Heart left ventricle (tissue), 16 donors: Measurements from ENCODE around the gene CDH23. TPM values are rescaled to one million over a fixed set of nuclear protein-coding genes. Genes with fewer than 3 reads are reported as not detected.

ENCODE experiments used
- ATAC-seq, 4 donors: fragments of 200-7000 bp; cut with Tn5 transposase; one replicate each; pipeline ENCODE4 v1.9.1; 2020 to 2022; ENCODE audit warnings: moderate library complexity in 4 of 4, mild to moderate bottlenecking in 3 of 4, moderate number of reproducible peaks in 1 of 4
- DNase-seq, 5 donors: peaks; one replicate each; pipeline ENCODE4 v3.0.0-alpha.2; 2020
- H3K27ac ChIP-seq, 12 donors: fragments of 200-600 bp; sonication (generic) in 4 of 12; one replicate each; pipeline versions ENCODE4 v1.5.0 to v1.8.0; 2016 to 2022; ENCODE audit warnings: mild to moderate bottlenecking in 2 of 12
- H3K27me3 ChIP-seq, 9 donors: fragments of 200-600 bp; sonication (generic) in 2 of 9; one replicate each; pipeline versions ENCODE4 v1.5.1 to v1.8.0; 2016 to 2022; ENCODE audit warnings: mild to moderate bottlenecking in 3 of 9
- H3K36me3 ChIP-seq, 9 donors: fragments of 200-600 bp; sonication (generic) in 2 of 9; one replicate each; pipeline versions ENCODE4 v1.5.0 to v1.8.0; 2018 to 2022; ENCODE audit warnings: mild to moderate bottlenecking in 2 of 9
- H3K4me1 ChIP-seq, 12 donors: fragments of 200-600 bp; sonication (generic) in 4 of 12; one replicate each; pipeline versions ENCODE4 v1.5.0 to v1.8.0; 2016 to 2022; ENCODE audit warnings: mild to moderate bottlenecking in 3 of 12
- H3K4me3 ChIP-seq, 12 donors: fragments of 200-600 bp; sonication (generic) in 4 of 12; one replicate each; pipeline versions ENCODE4 v1.5.0 to v1.8.0; 2017 to 2022; ENCODE audit warnings: mild to moderate bottlenecking in 9 of 12, moderate library complexity in 4 of 12
- H3K9me3 ChIP-seq, 12 donors: fragments of 200-600 bp; sonication (generic) in 4 of 12; one replicate each; pipeline versions ENCODE4 v1.5.0 to v1.8.0; 2016 to 2022; ENCODE audit warnings: mild to moderate bottlenecking in 1 of 12
- CTCF ChIP-seq, 12 donors: fragments of 200-600 bp; sonication (generic) in 4 of 12; IDR thresholded peaks; one replicate each; pipeline versions ENCODE4 v1.5.0 to v1.8.0; 2018 to 2022; ENCODE audit warnings: antibody characterized with exemption in 12 of 12, mild to moderate bottlenecking in 5 of 12
- POLR2A ChIP-seq, 2 donors: fragments of 450-650 bp; IDR thresholded peaks; one replicate each; pipeline ENCODE4 v1.6.1; 2017; ENCODE audit warnings: antibody characterized with exemption in 2 of 2, mild to moderate bottlenecking in 2 of 2, moderate library complexity in 2 of 2
- WGBS, 4 donors: extraction: QIAGEN DNeasy Blood & Tissue Kit in 2 of 4; methylation state at CpG; one replicate each; pipeline versions ENCODE4 v1.1.5 to v1.1.7; 2013 to 2018; 5-methylcytosine and 5-hydroxymethylcytosine counted together
- intact Hi-C, 10 donors: fragments of 100-400 bp; cut with DNase I; formaldehyde crosslinking; loops; one replicate each; pipeline versions ENCODE4 v1.11.1 to v1.14.2; 2022
- polyA plus RNA-seq, 2 donors: library from polyadenylated mRNA; stranded (reverse); fragments of 200-250 nt; gene quantifications; one replicate each; pipeline ENCODE4 v1.2.3, GENCODE V29; 2013
- total RNA-seq, 9 donors: library from RNA; depleted of rRNA in 2 of 9; stranded (reverse); fragments of >200 nt in 2 of 9; fragmentation: NEBNext Ultra II Directional in 3 of 9; extraction: Animal tissue kit (Norgen Biotek cat#: 25700) in 3 of 9; gene quantifications; one replicate each; pipeline versions ENCODE4 v1.1.0 to v1.2.4, GENCODE V29; 2016 to 2023
- donor health status: ischemic (EF 13 %, LVEDD 7.1; RV severe dilation, severe dysfunction).
- donor health status: healthy with polysubstance abuse.
- donor health status: DM: no; HTN: yes; CAD: no.
- donor health status: DM: no; HTN: no; CAD: no.
- donor health status: ischemic (EF 25% LVEDD 6.9; RV normal size, moderate dysfunction).
- donor health status: ischemic (EF 25% LVEDD 5.7; RV mildly dilated, moderate dysfunction).
- donor health status: healthy.
- donor health status: DM: yes; HTN: yes; CAD: no.
- donor health status: ischemic (EF 35%, LVEDD 5.7; RV mildly dilated, moderate dysfunction).
- donor health status: nonischemic (EF 11% LVEDD 7.7; RV severe dilation, severe dysfunction).
- donor health status: DM: yes; HTN: yes; CAD: no.
- donor health status: PGD.
- donor health status: ischemic (EF 29% LVEDD 5.4; RV normal size, mild dysfunction).
- donor health status: nonischemic (EF 23%, LVEDD 6.1; RV moderate dilation, normal function).

CDH23 gene
- total and polyA plus RNA-seq, 11 donors: 1.2 to 8.6 (median 3.9) TPM

- Histone ChIP-seq H3K36me3 (no peaks in the 10 kb centered on the region), H3K9me3 (peaks cover 0 to 4% (median 0%) of the 10 kb centered on the region in 12 donors), H3K27me3 (no peaks in the 10 kb centered on the region), H3K4me3 (no peak overlapping the region), H3K27ac (no peak overlapping the region), H3K4me1 (no peaks in the 10 kb centered on the region)
- TF ChIP-seq CTCF (IDR thresholded peaks at IDR 0.05): no peak
- TF ChIP-seq POLR2A (IDR thresholded peaks at IDR 0.05): no peak
- ATAC-seq: no peak
- intact Hi-C loops: loop anchor here in 2 of 10 donors (5.0 kb wide), 2 partner anchors 37 to 47 kb away; no protein-coding TSS in a partner anchor
- DNase-seq: no peak
- 86 to 92% (median 88%) methylated on average over 4 of the region's 4 CpGs for WGBS, 4 donors
These were observed 263.6 kb downstream of the CDH23 start for GRCh38 chr10:71660313-71660712.

GRCh38 chr10:71661060-71661622 is 264.4 kb downstream of the CDH23 start:
- Histone ChIP-seq H3K27ac (no peak overlapping the region), H3K27me3 (no peaks in the 10 kb centered on the region), H3K36me3 (no peaks in the 10 kb centered on the region), H3K9me3 (peaks cover 0 to 4% (median 0%) of the 10 kb centered on the region in 12 donors), H3K4me3 (no peak overlapping the region), H3K4me1 (no peaks in the 10 kb centered on the region)
- no peak for DNase-seq
- 69 to 83% (median 78%) methylated on average over 10 to 11 of the region's 11 CpGs for WGBS, 4 donors
- ATAC-seq: no peak
- intact Hi-C loops: loop anchor here in 2 of 10 donors (5.0 kb wide), 2 partner anchors 36 to 46 kb away; no protein-coding TSS in a partner anchor
- TF ChIP-seq POLR2A (IDR thresholded peaks at IDR 0.05) (no peak), CTCF (IDR thresholded peaks at IDR 0.05) (no peak)

GRCh38 chr10:71661779-71662336 is 265.1 kb downstream of the CDH23 start:
- TF ChIP-seq POLR2A (IDR thresholded peaks at IDR 0.05) (no peak), CTCF (IDR thresholded peaks at IDR 0.05) (no peak)
- WGBS, 4 donors: 82 to 87% (median 86%) methylated on average over 14 to 28 of the region's 28 CpGs
- no peak overlapping the region for H3K27ac ChIP-seq
- no peak overlapping the region for H3K4me3 ChIP-seq
- intact Hi-C loops: loop anchor here in 2 of 10 donors (5.0 kb wide), 2 partner anchors 35 to 45 kb away; no protein-coding TSS in a partner anchor
- H3K36me3 ChIP-seq: no peaks in the 10 kb centered on the region
- DNase-seq (no peak), ATAC-seq (no peak)
- peaks cover 0 to 4% (median 0%) of the 10 kb centered on the region in 12 donors for H3K9me3 ChIP-seq
- H3K4me1 ChIP-seq: no peaks in the 10 kb centered on the region
- H3K27me3 ChIP-seq: no peaks in the 10 kb centered on the region

GRCh38 chr10:71663311-71663710 is 266.6 kb downstream of the CDH23 start:
- no peaks in the 10 kb centered on the region for H3K27me3 ChIP-seq
- TF ChIP-seq POLR2A (IDR thresholded peaks at IDR 0.05) (no peak), CTCF (IDR thresholded peaks at IDR 0.05) (no peak)
- no peaks in the 10 kb centered on the region for H3K36me3 ChIP-seq
- no peak overlapping the region for H3K27ac ChIP-seq
- WGBS, 4 donors: 78 to 91% (median 86%) methylated on average over 7 of the region's 7 CpGs
- DNase-seq: no peak
- no peaks in the 10 kb centered on the region for H3K4me1 ChIP-seq
- H3K4me3 ChIP-seq: no peak overlapping the region
- intact Hi-C loops: loop anchor here in 2 of 10 donors (5.0 kb wide), 2 partner anchors 34 to 44 kb away; no protein-coding TSS in a partner anchor
- peaks cover 0 to 4% (median 0%) of the 10 kb centered on the region in 12 donors for H3K9me3 ChIP-seq
- ATAC-seq: no peak
